Mucosa of rectum (tissue), 2 donors: Measurements from ENCODE around the gene EEF1G.
"Not testable (repeated sequence)": the region's sequence is repeated elsewhere in the genome, so short reads cannot be mapped to it uniquely, and the experiment has no call there.

Experiments used
- H3K27ac ChIP-seq, 2 donors: one replicate each; pipeline ENCODE4 v1.7.0; 2013; ENCODE audit warnings: inconsistent platforms in 2 of 2, low read depth in 2 of 2, low read length in 2 of 2
- H3K27me3 ChIP-seq, 2 donors: one replicate each; pipeline ENCODE4 v1.7.0; 2013; ENCODE audit warnings: low read length in 2 of 2; ENCODE audit not compliant: control insufficient read depth in 2 of 2, insufficient read depth in 2 of 2
- H3K36me3 ChIP-seq, 2 donors: one replicate each; pipeline ENCODE4 v1.7.0; 2013; ENCODE audit warnings: low read length in 2 of 2; ENCODE audit not compliant: control insufficient read depth in 2 of 2, insufficient read depth in 2 of 2
- H3K4me1 ChIP-seq, 2 donors: one replicate each; pipeline ENCODE4 v1.7.0; 2013; ENCODE audit warnings: low read length in 2 of 2, mild to moderate bottlenecking in 1 of 2; ENCODE audit not compliant: control insufficient read depth in 2 of 2, insufficient read depth in 2 of 2
- H3K4me3 ChIP-seq, 2 donors: one replicate each; pipeline ENCODE4 v1.7.0; 2013; ENCODE audit warnings: low read length in 2 of 2
- H3K9ac ChIP-seq, 2 donors: one replicate each; pipeline ENCODE4 v1.7.0; 2013; ENCODE audit warnings: low read length in 2 of 2, low read depth in 1 of 2, mild to moderate bottlenecking in 1 of 2
- H3K9me3 ChIP-seq, 2 donors: one replicate each; pipeline ENCODE4 v1.7.0; 2013; ENCODE audit warnings: low read length in 2 of 2; ENCODE audit not compliant: control insufficient read depth in 2 of 2
- donor health status: healthy.
- donor health status: Normal muscosa, but diverticular disease.

EEF1G gene

GRCh38 chr11:62593434-62594044 is 19.8 kb upstream of the EEF1G start:
- H3K27ac ChIP-seq = no peak overlapping the region
- H3K36me3 ChIP-seq = peaks cover 49 to 50% of the 10 kb centered on the region in 2 donors
- H3K4me3 ChIP-seq = no peak overlapping the region
- H3K4me1 ChIP-seq = peaks cover 12 to 17% of the 10 kb centered on the region in 2 donors
- no peaks in the 10 kb centered on the region for H3K27me3 ChIP-seq
- H3K9ac ChIP-seq = no peak overlapping the region
- no peaks in the 10 kb centered on the region for H3K9me3 ChIP-seq

DNA sequence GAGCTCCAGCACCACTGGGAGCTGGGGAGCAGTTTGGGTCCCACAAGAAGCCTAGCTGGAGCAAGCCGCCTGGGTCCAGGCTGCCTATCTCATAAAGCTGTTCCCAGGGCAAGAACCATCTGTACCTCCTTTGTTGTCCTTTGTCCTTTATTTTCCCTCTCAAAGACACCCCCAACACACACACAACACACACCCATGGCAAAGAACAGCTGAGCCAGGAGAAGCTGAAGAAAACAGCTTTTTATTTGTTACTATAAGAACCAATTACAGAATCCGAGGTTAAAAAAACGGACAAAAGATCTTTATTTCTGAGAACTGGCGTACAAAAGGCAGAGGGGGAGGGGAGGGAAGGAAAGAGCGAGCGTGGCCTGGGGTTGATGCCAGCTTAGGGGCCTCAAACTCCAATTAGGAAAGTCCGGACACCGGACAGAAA is 19.3 kb upstream of the EEF1G start:
- H3K9ac ChIP-seq = peak overlapping the region in 1 of 2 donors; percentile 92
- H3K27ac ChIP-seq = peak overlapping the region in 1 of 2 donors; percentile 94
- no peaks in the 10 kb centered on the region for H3K27me3 ChIP-seq
- peaks cover 12 to 17% of the 10 kb centered on the region in 2 donors for H3K4me1 ChIP-seq
- H3K36me3 ChIP-seq = peaks cover 45 to 47% of the 10 kb centered on the region in 2 donors
- H3K4me3 ChIP-seq = no peak overlapping the region
- H3K9me3 ChIP-seq = no peaks in the 10 kb centered on the region

DNA sequence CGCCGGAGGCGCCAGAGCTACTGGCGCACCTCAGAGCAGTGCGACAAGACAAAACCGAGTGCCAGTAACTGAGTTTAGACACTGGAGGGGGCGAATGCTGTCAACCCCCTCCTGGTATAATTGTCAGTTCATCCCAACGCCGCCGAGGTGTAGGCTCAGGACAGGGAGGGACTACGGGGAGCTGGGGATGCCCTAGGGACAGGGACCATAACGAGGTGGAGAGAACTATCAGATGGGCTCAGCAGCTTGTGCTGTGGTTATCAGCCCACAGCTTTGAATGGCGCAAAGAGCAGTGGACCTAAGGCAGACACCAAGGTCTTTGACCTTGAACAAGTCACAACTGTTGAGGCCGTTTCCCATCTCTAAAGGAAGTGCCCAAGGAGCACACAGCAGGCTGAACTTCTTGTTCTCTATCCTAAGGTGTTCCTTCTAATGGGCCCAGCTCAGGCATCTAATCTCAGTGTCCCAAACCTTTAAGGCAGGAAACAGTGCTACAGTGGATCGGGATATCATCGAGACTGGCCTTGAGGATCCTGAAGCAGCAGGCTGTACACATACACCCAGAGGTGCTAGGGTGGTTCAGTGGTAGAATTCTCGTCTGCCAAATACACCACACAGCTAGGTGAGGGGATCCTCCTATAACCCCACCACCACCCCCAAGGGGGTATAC is 18.6 kb upstream of the EEF1G start:
- peak overlapping the region; percentile 83 to 96 for H3K4me3 ChIP-seq
- peaks cover 42 to 47% of the 10 kb centered on the region in 2 donors for H3K36me3 ChIP-seq
- H3K9me3 ChIP-seq = no peaks in the 10 kb centered on the region
- peaks cover 12 to 17% of the 10 kb centered on the region in 2 donors for H3K4me1 ChIP-seq
- peak overlapping the region; percentile 89 to 94 for H3K27ac ChIP-seq
- H3K27me3 ChIP-seq = no peaks in the 10 kb centered on the region
- peak overlapping the region; percentile 92 to 93 for H3K9ac ChIP-seq

DNA sequence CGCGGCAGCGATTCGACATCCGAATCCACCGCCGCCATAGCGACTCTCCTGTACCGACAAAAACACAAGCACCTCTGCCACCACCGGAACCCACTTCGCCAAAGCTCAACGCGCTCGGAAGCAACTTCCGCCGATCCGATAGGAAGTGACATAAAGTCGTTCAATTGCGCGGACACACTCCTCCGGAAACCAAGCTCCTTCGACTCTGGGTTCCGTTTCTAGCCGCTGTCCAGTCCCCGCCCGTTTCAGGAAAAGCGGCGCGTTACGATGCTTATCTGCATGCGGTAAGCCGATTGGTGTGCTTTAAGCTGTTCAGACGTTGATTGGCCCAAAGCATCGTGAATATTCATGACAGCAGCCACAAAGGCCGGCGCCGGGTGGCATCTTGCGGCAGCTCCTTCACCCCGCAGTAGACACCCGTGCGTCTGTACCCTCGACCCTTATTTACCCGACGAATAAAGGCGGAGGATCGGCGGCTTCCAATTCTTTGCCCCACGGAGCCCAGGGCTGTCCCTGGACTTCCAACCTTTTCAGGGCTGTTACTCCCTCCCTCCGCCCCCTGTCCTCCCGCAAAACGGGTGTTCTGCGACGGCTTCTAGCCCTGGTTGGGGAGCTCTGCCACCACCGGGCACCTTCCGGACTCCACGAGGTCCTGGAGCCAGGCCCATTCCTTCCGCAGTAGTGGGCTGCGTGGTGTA is 17.9 kb upstream of the EEF1G start, which contains the start of gene TUT1:
Gene TUT1, minus strand, starts transcription at position 76 of the 698 bp plus-strand sequence. Its CDS starts 38 bp downstream, at position 38.
- H3K27me3 ChIP-seq = no peaks in the 10 kb centered on the region
- peaks cover 37 to 43% of the 10 kb centered on the region in 2 donors for H3K36me3 ChIP-seq
- H3K4me1 ChIP-seq = peaks cover 12 to 17% of the 10 kb centered on the region in 2 donors

GRCh38 chr11:62588966-62589637 is 15.4 kb upstream of the EEF1G start:
- Histone ChIP-seq H3K27ac (no peak overlapping the region), H3K27me3 (no peaks in the 10 kb centered on the region), H3K36me3 (peaks cover 15 to 25% of the 10 kb centered on the region in 2 donors), H3K9me3 (no peaks in the 10 kb centered on the region), H3K4me3 (no peak overlapping the region), H3K9ac (no peak overlapping the region), H3K4me1 (peaks cover 12 to 17% of the 10 kb centered on the region in 2 donors)

More for the DNA sequence above, 17.9 kb upstream of the EEF1G start, which contains the start of gene TUT1:
- Histone ChIP-seq H3K27ac (peak within 1 kb of the TSS; percentile 90 to 94), H3K4me3 (peak within 1 kb of the TSS; percentile 83 to 96), H3K9me3 (no peaks in the 10 kb centered on the region), H3K9ac (peak within 1 kb of the TSS; percentile 93 to 95)

DNA sequence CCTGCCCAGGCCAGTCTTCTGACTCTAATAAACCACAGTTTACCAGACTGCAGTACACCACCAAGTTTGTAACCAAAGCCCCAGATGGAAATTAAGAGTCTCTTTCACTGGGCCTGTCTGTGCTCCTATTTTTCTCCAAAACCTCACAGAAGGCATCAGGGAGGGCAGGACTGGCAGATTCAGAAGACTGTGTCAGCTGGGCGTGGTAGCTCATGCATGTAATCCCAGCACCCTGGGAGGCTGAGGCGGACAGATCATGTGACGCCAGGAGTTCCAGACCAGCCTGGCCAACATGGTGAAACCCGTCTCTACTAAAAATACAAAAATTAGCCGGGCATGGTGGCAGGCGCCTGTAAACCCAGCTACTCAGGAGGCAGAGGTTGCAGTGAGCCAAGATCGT is 11.7 kb upstream of the EEF1G start:
- not testable (repeated sequence) for H3K9me3 ChIP-seq, H3K4me1 ChIP-seq, H3K9ac ChIP-seq, H3K4me3 ChIP-seq, H3K27me3 ChIP-seq, H3K27ac ChIP-seq
- peaks cover 16 to 24% of the 10 kb centered on the region in 2 donors for H3K36me3 ChIP-seq

GRCh38 chr11:62581735-62582134 is 8.0 kb upstream of the EEF1G start:
- not testable (repeated sequence) for H3K27ac ChIP-seq

DNA sequence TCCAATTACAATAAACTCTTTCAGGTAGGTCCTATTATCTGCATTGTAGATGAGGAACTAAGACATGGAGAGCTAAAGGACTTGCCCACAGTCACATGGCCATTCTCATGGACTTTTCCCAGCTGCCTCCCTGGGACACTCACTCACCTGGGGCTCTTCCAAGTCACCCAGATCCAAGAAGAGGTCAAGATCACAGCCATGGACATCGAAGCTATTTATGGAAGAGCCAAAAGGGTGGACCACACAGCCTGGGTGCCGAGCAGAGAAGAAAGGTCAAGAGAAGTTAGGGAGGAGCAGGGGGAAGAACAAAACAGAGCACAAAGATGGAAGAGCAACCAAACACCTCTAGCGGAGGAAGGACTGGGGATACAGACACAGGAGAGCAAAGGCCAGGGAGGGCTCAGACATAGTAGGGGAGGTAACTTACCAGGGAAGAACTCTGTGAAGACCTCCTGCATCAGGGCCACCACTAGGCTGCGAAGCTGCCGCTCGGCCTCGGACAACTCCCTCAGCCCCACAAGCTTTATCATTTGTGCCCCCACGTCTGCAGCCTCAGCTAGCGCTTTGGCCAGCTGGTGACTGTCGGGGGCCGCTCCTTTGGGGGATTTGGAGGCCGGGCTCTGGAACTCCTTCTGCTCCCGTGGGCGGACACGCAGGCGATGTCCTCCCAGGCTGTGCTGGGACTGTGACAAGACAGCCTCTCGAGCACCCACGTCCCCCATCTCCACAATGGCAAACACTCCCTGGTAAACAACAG is 7.4 kb upstream of the EEF1G start:
- Histone ChIP-seq H3K4me3 (no peak overlapping the region), H3K27me3 (no peaks in the 10 kb centered on the region), H3K36me3 (peaks cover 18 to 33% of the 10 kb centered on the region in 2 donors), H3K9ac (no peak overlapping the region), H3K27ac (no peak overlapping the region), H3K4me1 (peaks cover 0 to 5% of the 10 kb centered on the region in 2 donors), H3K9me3 (no peaks in the 10 kb centered on the region)

More at GRCh38 chr11:62581735-62582134, 8.0 kb upstream of the EEF1G start:
- H3K9me3 ChIP-seq, H3K27me3 ChIP-seq, H3K4me3 ChIP-seq, H3K9ac ChIP-seq, H3K4me1 ChIP-seq: not testable (repeated sequence)
- peaks cover 18 to 30% of the 10 kb centered on the region in 2 donors for H3K36me3 ChIP-seq

DNA sequence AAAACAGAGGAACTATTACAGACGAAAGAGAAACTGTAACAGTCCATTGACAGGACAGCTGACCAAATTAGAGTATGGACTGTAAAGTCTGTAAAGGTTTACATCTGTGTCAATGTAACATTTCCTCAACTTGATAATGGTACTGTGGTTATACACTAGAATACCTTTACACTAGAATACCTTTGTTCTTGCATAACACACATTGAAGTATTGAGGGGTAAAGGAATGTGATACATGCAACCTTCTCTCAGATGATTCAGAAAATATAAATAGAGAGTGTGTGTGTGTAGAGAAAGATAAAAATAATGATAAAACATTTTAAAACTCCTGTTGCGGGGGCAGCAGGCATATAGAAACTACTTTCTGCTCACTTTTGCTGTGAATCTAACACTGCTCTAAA is 5.6 kb upstream of the EEF1G start:
- Histone ChIP-seq H3K9me3 (no peaks in the 10 kb centered on the region), H3K9ac (no peak overlapping the region), H3K27me3 (no peaks in the 10 kb centered on the region), H3K4me3 (no peak overlapping the region), H3K36me3 (peaks cover 15 to 35% of the 10 kb centered on the region in 2 donors), H3K27ac (no peak overlapping the region), H3K4me1 (peaks cover 15 to 19% of the 10 kb centered on the region in 2 donors)
